Measurements from ENCODE around the gene GRID1. TPM values are rescaled to one million over a fixed set of nuclear protein-coding genes. Genes with fewer than 3 reads are reported as not detected.
"Not testable (repeated sequence)": the region's sequence is repeated elsewhere in the genome, so short reads cannot be mapped to it uniquely, and the experiment has no call there.

GRID1 gene
- total and polyA plus RNA-seq, 11 donors: 0.69 to 3.4 (median 1.6) TPM

DNA sequence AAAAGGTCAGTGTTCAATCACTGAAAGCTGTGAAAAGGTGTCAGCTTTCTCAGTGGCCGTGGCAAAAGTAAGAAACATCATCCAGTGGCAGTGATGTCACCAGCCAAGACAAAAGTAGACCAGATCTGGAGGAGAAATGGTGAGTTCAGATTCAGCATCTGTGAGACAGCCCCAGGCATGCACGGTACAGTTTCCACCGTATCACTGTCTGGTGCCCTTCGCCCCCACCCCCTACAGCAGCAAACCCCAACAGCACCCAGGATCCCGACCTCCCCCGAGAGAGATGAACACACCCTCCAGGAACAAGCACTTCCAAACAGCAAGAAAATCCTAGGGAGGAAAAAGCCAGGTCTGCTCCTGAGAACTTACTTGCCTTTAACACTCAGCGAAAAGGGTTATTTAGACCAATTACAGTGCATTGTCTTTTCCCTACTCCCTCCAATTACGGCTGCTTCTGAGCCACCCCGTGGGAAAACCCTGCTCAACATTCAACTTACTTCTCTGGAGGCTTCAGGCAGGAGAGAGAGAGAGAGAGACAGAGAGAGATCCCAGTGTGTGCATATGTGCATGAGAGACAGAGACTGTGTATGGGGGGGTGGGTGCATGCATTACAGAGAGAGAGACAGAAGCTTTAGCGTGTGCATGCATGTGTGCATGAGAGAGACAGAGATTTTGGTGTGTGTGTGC is 189.6 kb downstream of the GRID1 start:
- 70 to 82% (median 75%) methylated on average over 10 of the region's 10 CpGs for WGBS, 4 donors
- Histone ChIP-seq H3K27ac (no peak overlapping the region), H3K9me3 (no peaks in the 10 kb centered on the region), H3K36me3 (no peaks in the 10 kb centered on the region), H3K4me1 (no peaks in the 10 kb centered on the region), H3K27me3 (no peaks in the 10 kb centered on the region), H3K4me3 (no peak overlapping the region)
- intact Hi-C loops (cut with DNase I): no loop called here
- TF ChIP-seq, protein P1, sequence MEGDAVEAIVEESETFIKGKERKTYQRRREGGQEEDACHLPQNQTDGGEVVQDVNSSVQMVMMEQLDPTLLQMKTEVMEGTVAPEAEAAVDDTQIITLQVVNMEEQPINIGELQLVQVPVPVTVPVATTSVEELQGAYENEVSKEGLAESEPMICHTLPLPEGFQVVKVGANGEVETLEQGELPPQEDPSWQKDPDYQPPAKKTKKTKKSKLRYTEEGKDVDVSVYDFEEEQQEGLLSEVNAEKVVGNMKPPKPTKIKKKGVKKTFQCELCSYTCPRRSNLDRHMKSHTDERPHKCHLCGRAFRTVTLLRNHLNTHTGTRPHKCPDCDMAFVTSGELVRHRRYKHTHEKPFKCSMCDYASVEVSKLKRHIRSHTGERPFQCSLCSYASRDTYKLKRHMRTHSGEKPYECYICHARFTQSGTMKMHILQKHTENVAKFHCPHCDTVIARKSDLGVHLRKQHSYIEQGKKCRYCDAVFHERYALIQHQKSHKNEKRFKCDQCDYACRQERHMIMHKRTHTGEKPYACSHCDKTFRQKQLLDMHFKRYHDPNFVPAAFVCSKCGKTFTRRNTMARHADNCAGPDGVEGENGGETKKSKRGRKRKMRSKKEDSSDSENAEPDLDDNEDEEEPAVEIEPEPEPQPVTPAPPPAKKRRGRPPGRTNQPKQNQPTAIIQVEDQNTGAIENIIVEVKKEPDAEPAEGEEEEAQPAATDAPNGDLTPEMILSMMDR (IDR thresholded peaks at IDR 0.05): no peak
- no peak for TF ChIP-seq POLR2A (IDR thresholded peaks at IDR 0.05)
- no peak for ATAC-seq
- no peak for DNase-seq

DNA sequence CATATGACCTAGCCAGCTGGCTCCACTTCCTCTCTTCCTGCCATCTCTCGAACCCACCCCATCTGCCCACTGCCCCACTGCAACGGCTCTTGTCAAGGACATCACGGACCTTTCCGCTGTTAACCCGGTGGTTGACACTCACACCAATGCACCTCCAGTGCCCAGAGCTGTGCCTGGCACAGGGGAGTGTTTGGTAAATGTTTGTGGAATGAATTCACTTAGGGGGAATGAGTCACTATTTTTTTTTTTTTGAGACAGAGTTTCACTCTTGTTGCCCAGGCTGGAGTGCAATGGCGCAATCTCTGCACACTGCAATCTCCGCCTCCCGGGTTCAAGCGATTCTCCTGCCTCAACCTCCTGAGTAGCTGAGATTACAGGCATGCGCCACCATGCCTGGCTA is 191.1 kb downstream of the GRID1 start:
- intact Hi-C loops (cut with DNase I); ATAC-seq: not testable (repeated sequence)

DNA sequence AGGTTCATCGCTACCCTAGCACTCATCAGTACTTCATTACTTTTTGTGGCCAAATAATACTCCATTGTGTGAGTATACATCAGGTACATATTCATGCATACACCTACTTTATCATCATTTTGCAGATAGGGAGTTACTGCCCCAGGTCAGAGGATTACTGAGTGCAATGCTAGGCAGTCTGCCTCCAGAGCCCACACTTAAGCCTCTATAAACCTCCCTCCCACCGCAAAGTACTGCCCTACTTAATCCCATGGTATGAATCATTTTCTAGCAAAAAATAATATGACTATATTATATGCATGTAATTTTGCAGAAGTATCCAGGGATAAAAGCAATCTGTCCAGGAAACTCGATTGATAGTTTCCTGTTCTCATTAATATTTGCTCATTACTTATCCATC is 194.3 kb downstream of the GRID1 start:
- no peaks in the 10 kb centered on the region for H3K9me3 ChIP-seq
- 78 to 87% (median 85%) methylated on average over 3 of the region's 3 CpGs for WGBS, 4 donors
- H3K36me3 ChIP-seq: no peaks in the 10 kb centered on the region
- intact Hi-C loops (cut with DNase I): no loop called here
- TF ChIP-seq, protein P1 (IDR thresholded peaks at IDR 0.05): no peak
- no peak for TF ChIP-seq POLR2A (IDR thresholded peaks at IDR 0.05)
- H3K4me1 ChIP-seq: no peaks in the 10 kb centered on the region
- DNase-seq: no peak
- no peaks in the 10 kb centered on the region for H3K27me3 ChIP-seq
- no peak for ATAC-seq
- H3K27ac ChIP-seq: no peak overlapping the region
- no peak overlapping the region for H3K4me3 ChIP-seq

More for the DNA sequence above, 191.1 kb downstream of the GRID1 start:
- H3K36me3 ChIP-seq, H3K4me3 ChIP-seq, H3K4me1 ChIP-seq, H3K27me3 ChIP-seq, H3K27ac ChIP-seq, H3K9me3 ChIP-seq, DNase-seq: not testable (repeated sequence)
- WGBS, 4 donors: 93 to 97% (median 96%) methylated on average over 10 of the region's 10 CpGs

DNA sequence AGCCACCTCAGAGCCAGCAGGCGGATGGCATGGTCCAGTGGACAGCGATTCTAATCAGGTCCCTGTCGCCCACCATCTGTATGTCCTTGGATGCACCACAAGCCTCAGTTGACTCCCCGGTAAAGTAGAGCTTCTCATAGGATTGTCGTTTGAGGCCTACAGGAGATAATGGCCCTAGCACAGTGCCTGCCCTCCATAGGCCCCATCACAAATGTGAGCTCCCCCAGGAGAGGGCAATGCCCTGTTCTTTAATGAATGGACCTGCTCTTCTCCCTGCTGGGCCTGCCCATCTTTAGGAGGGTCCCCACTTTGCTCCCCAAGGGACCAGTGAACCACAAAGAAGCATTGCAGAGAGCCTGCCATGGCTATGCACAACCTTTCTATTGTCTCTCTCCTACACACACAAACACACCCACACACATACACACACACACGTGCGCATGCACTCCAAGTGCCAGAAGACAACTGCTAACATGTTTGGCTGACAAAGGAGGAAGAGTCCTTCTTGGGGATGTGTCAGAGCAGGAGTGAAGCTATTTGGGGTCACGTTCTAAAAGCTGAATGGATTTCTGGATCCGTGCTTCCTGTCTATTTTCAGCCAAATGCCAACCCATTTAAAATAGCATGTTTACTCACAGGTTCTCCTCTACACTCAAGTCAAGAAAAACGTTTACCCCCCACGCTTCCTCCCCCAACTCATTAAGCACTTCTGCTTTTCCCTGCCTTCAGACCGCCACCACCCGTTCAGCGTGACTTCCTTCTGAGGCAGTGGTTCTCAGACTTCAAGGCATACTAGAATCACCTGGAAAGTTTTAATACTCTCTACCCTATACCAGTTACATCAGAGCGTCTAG is 196.1 kb downstream of the GRID1 start:
- no peak for DNase-seq
- TF ChIP-seq POLR2A (IDR thresholded peaks at IDR 0.05): no peak
- TF ChIP-seq, protein P1 (IDR thresholded peaks at IDR 0.05): no peak
- 80 to 83% (median 83%) methylated on average over 15 of the region's 15 CpGs for WGBS, 4 donors

More for the DNA sequence above, 196.1 kb downstream of the GRID1 start:
- Histone ChIP-seq H3K27me3 (no peaks in the 10 kb centered on the region), H3K4me1 (no peaks in the 10 kb centered on the region), H3K9me3 (no peaks in the 10 kb centered on the region), H3K36me3 (no peaks in the 10 kb centered on the region), H3K4me3 (no peak overlapping the region), H3K27ac (no peak overlapping the region)
- ATAC-seq: no peak
- intact Hi-C loops (cut with DNase I): no loop called here
